ENCODE results near the gene XRCC5. TPM values are rescaled to one million over a fixed set of nuclear protein-coding genes. Genes with fewer than 3 reads are reported as not detected.

XRCC5 gene
- total and polyA plus RNA-seq, 2 donors (not counting 1 experiment from before 2014, with no cell fraction given), result 45.5 to 198 TPM

- no peaks in the 10 kb centered on the region for H3K27me3 ChIP-seq (replicated peaks in 1 of 4; ENCODE audit: control extremely low read depth in 1 of 4, control insufficient read depth in 3 of 4, insufficient read depth in 4 of 4, low read length in 3 of 4)
- ATAC-seq (ENCODE audit: low read depth) (no peak), DNase-seq (no peak)
- Mint-ChIP-seq H3K9me3 (ENCODE audit: insufficient read depth) (no peaks in the 10 kb centered on the region), H3K4me1 (peaks cover 13% of the 10 kb centered on the region), H3K4me3 (no peak overlapping the region), H3K27ac (no peak overlapping the region), H3K27me3 (no peaks in the 10 kb centered on the region)
- intact Hi-C loops (cut with micrococcal nuclease), result no loop called here
- H3K27ac ChIP-seq (ENCODE audit: low read length in 2 of 2), result no peak overlapping the region
- ChIA-PET POLR2A (no interaction called here), CTCF (no interaction called here)
- H3K79me2 ChIP-seq (ENCODE audit: control insufficient read depth, insufficient read depth, low read length), result no peaks in the 10 kb centered on the region
- no peak overlapping the region for H2AFZ ChIP-seq (ENCODE audit: insufficient read depth, low read depth, low read length, poor library complexity, severe bottlenecking)
- no peaks in the 10 kb centered on the region for H3K9me3 ChIP-seq (ENCODE audit: control extremely low read depth in 1 of 3, control insufficient read depth in 2 of 3, insufficient read depth in 1 of 3, low read length in 2 of 3)
- TF ChIP-seq CTCF (IDR thresholded peaks at IDR 0.05) (no peak), EZH2 (IDR thresholded peaks at IDR 0.05; ENCODE audit: borderline replicate concordance, insufficient read depth, low read depth, low read length, poor library complexity, severe bottlenecking) (no peak)
- peaks cover 14% of the 10 kb centered on the region for H4K20me1 ChIP-seq (ENCODE audit: control insufficient read depth, insufficient read depth, low read length, poor library complexity, severe bottlenecking)
- H3K36me3 ChIP-seq (replicated peaks in 1 of 2; ENCODE audit: control extremely low read depth in 1 of 2, control insufficient read depth in 1 of 2, extremely low read depth in 1 of 2, insufficient read depth in 2 of 2, low read length in 1 of 2), result peaks cover 55 to 88% of the 10 kb centered on the region in 2 experiments
- H3K4me2 ChIP-seq (replicated peaks; ENCODE audit: low read depth, low read length, poor library complexity, severe bottlenecking), result no peak overlapping the region
- H3K9ac ChIP-seq (ENCODE audit: low read length), result no peak overlapping the region
- no peak overlapping the region for H3K4me3 ChIP-seq (ENCODE audit: control extremely low read depth in 1 of 5, extremely low read depth in 1 of 5, insufficient read depth in 1 of 5, low read depth in 2 of 5, low read length in 4 of 5)
- no CpG with 5 or more reads among the region's 3 CpGs for WGBS (ENCODE audit: insufficient coverage)
- no peaks in the 10 kb centered on the region for H3K4me1 ChIP-seq (ENCODE audit: control insufficient read depth in 2 of 2, insufficient read depth in 2 of 2, low read length in 2 of 2)
Measured at GRCh38 chr2:216201692-216202306, 92.7 kb downstream of the XRCC5 start.

- Histone ChIP-seq H4K20me1 (ENCODE audit: control insufficient read depth, insufficient read depth, low read length, poor library complexity, severe bottlenecking) (peaks cover 14% of the 10 kb centered on the region), H3K36me3 (replicated peaks in 1 of 2; ENCODE audit: control extremely low read depth in 1 of 2, control insufficient read depth in 1 of 2, extremely low read depth in 1 of 2, insufficient read depth in 2 of 2, low read length in 1 of 2) (peaks cover 48 to 87% of the 10 kb centered on the region in 2 experiments), H3K27ac (ENCODE audit: low read length in 2 of 2) (no peak overlapping the region), H2AFZ (ENCODE audit: insufficient read depth, low read depth, low read length, poor library complexity, severe bottlenecking) (no peak overlapping the region), H3K79me2 (ENCODE audit: control insufficient read depth, insufficient read depth, low read length) (no peaks in the 10 kb centered on the region), H3K4me1 (ENCODE audit: control insufficient read depth in 2 of 2, insufficient read depth in 2 of 2, low read length in 2 of 2) (no peaks in the 10 kb centered on the region), H3K27me3 (replicated peaks in 1 of 4; ENCODE audit: control extremely low read depth in 1 of 4, control insufficient read depth in 3 of 4, insufficient read depth in 4 of 4, low read length in 3 of 4) (no peaks in the 10 kb centered on the region), H3K9ac (ENCODE audit: low read length) (no peak overlapping the region), H3K4me3 (ENCODE audit: control extremely low read depth in 1 of 5, extremely low read depth in 1 of 5, insufficient read depth in 1 of 5, low read depth in 2 of 5, low read length in 4 of 5) (no peak overlapping the region), H3K4me2 (replicated peaks; ENCODE audit: low read depth, low read length, poor library complexity, severe bottlenecking) (no peak overlapping the region), H3K9me3 (ENCODE audit: control extremely low read depth in 1 of 3, control insufficient read depth in 2 of 3, insufficient read depth in 1 of 3, low read length in 2 of 3) (no peaks in the 10 kb centered on the region)
- ATAC-seq (ENCODE audit: low read depth), result no peak
- WGBS (ENCODE audit: insufficient coverage), result 100% methylated on average over 2 of the region's 3 CpGs
- no peak overlapping the region for H3K4me3 Mint-ChIP-seq
- POLR2A ChIA-PET, result no interaction called here
- H3K4me1 Mint-ChIP-seq, result peaks cover 13% of the 10 kb centered on the region
- no peak overlapping the region for H3K27ac Mint-ChIP-seq
- no peak for TF ChIP-seq EZH2 (IDR thresholded peaks at IDR 0.05; ENCODE audit: borderline replicate concordance, insufficient read depth, low read depth, low read length, poor library complexity, severe bottlenecking)
- TF ChIP-seq CTCF (IDR thresholded peaks at IDR 0.05), result no peak
- no peaks in the 10 kb centered on the region for H3K27me3 Mint-ChIP-seq
- CTCF ChIA-PET, result no interaction called here
- intact Hi-C loops (cut with micrococcal nuclease), result no loop called here
- no peak for DNase-seq
- no peaks in the 10 kb centered on the region for H3K9me3 Mint-ChIP-seq (ENCODE audit: insufficient read depth)
Measured at GRCh38 chr2:216202626-216203250, 93.6 kb downstream of the XRCC5 start.
